ENCODE data around the gene SMS. TPM values are rescaled to one million over a fixed set of nuclear protein-coding genes. Genes with fewer than 3 reads are reported as not detected.

Gene SMS
- total RNA-seq, 2 experiments from 2014 or later: 64.9 to 86.3 TPM

GRCh38 chrX:21990832-21991231, 50.3 kb downstream of the SMS start:
- H3K4me3 ChIP-seq (ENCODE audit: low read depth, low read length, poor library complexity, severe bottlenecking): no peak overlapping the region
- no peak overlapping the region for H3K27ac ChIP-seq (ENCODE audit: low read depth, low read length, poor library complexity, severe bottlenecking)
- no peak overlapping the region for H2AFZ ChIP-seq (ENCODE audit: low read length)
- H3K9me2 ChIP-seq (ENCODE audit: insufficient read depth, low read length): no peaks in the 10 kb centered on the region
- BruUV-seq (replicated peaks): no TSS peak
- no peak for DNase-seq (ENCODE audit: low spot score)
- ChIA-PET CTCF (ENCODE audit: unreplicated experiment) (no interaction called here), POLR2A (no interaction called here)
- no peaks in the 10 kb centered on the region for H3K4me1 ChIP-seq (ENCODE audit: insufficient read depth, low read length, poor library complexity, severe bottlenecking)
- no peak for TF ChIP-seq CTCF (conservative IDR thresholded peaks at IDR 0.05; ENCODE audit: low read length)
- no peak for TF ChIP-seq EZH2phosphoT487 (IDR thresholded peaks at IDR 0.05; ENCODE audit: borderline replicate concordance, low read depth, low read length)
- no peak overlapping the region for H3K4me2 ChIP-seq (ENCODE audit: low read length)
- H4K20me1 ChIP-seq (ENCODE audit: insufficient read depth, low read length): no peaks in the 10 kb centered on the region
- no peaks in the 10 kb centered on the region for H3K79me2 ChIP-seq (ENCODE audit: insufficient read depth, low read depth, low read length)
- intact Hi-C loops (cut with micrococcal nuclease; ENCODE audit: unreplicated experiment): no loop called here
- H3K36me3 ChIP-seq (ENCODE audit: insufficient read depth, low read length): peaks cover 35% of the 10 kb centered on the region
- no peaks in the 10 kb centered on the region for H3K9me3 ChIP-seq (ENCODE audit: low read length)

- Histone ChIP-seq H4K20me1 (ENCODE audit: insufficient read depth, low read length) (no peaks in the 10 kb centered on the region), H3K4me2 (ENCODE audit: low read length) (no peak overlapping the region), H3K9me3 (ENCODE audit: low read length) (no peaks in the 10 kb centered on the region), H2AFZ (ENCODE audit: low read length) (no peak overlapping the region), H3K36me3 (ENCODE audit: insufficient read depth, low read length) (peaks cover 31% of the 10 kb centered on the region), H3K27ac (ENCODE audit: low read depth, low read length, poor library complexity, severe bottlenecking) (no peak overlapping the region), H3K4me3 (ENCODE audit: low read depth, low read length, poor library complexity, severe bottlenecking) (no peak overlapping the region), H3K79me2 (ENCODE audit: insufficient read depth, low read depth, low read length) (no peaks in the 10 kb centered on the region), H3K9me2 (ENCODE audit: insufficient read depth, low read length) (no peaks in the 10 kb centered on the region), H3K4me1 (ENCODE audit: insufficient read depth, low read length, poor library complexity, severe bottlenecking) (no peaks in the 10 kb centered on the region)
- ChIA-PET POLR2A (no interaction called here), CTCF (ENCODE audit: unreplicated experiment) (no interaction called here)
- TF ChIP-seq EZH2phosphoT487 (IDR thresholded peaks at IDR 0.05; ENCODE audit: borderline replicate concordance, low read depth, low read length): no peak
- TF ChIP-seq CTCF (conservative IDR thresholded peaks at IDR 0.05; ENCODE audit: low read length): no peak
- no peak for DNase-seq (ENCODE audit: low spot score)
- no TSS peak for BruUV-seq (replicated peaks)
- intact Hi-C loops (cut with micrococcal nuclease; ENCODE audit: unreplicated experiment): no loop called here
These were observed 51.0 kb downstream of the SMS start for GRCh38 chrX:21991504-21991903.

- no peak overlapping the region for H3K4me2 ChIP-seq (ENCODE audit: low read length)
- peaks cover 23% of the 10 kb centered on the region for H3K36me3 ChIP-seq (ENCODE audit: insufficient read depth, low read length)
- intact Hi-C loops (cut with micrococcal nuclease; ENCODE audit: unreplicated experiment): no loop called here
- no peak for DNase-seq (ENCODE audit: low spot score)
- no peaks in the 10 kb centered on the region for H3K79me2 ChIP-seq (ENCODE audit: insufficient read depth, low read depth, low read length)
- H3K9me3 ChIP-seq (ENCODE audit: low read length): no peaks in the 10 kb centered on the region
- POLR2A ChIA-PET: no interaction called here
- no peaks in the 10 kb centered on the region for H3K9me2 ChIP-seq (ENCODE audit: insufficient read depth, low read length)
- no TSS peak for BruUV-seq (replicated peaks)
- H4K20me1 ChIP-seq (ENCODE audit: insufficient read depth, low read length): no peaks in the 10 kb centered on the region
- H3K4me1 ChIP-seq (ENCODE audit: insufficient read depth, low read length, poor library complexity, severe bottlenecking): no peaks in the 10 kb centered on the region
- H3K4me3 ChIP-seq (ENCODE audit: low read depth, low read length, poor library complexity, severe bottlenecking): no peak overlapping the region
- no peak overlapping the region for H3K27ac ChIP-seq (ENCODE audit: low read depth, low read length, poor library complexity, severe bottlenecking)
- H2AFZ ChIP-seq (ENCODE audit: low read length): no peak overlapping the region
- TF ChIP-seq EZH2phosphoT487 (IDR thresholded peaks at IDR 0.05; ENCODE audit: borderline replicate concordance, low read depth, low read length) (no peak), CTCF (conservative IDR thresholded peaks at IDR 0.05; ENCODE audit: low read length) (no peak)
- CTCF ChIA-PET (ENCODE audit: unreplicated experiment): no interaction called here
These were observed 52.8 kb downstream of the SMS start for GRCh38 chrX:21993265-21993664.

Data from OCI-LY7 (cell line).